HepG2 (cell line): ENCODE data around the gene MPST. TPM values are rescaled to one million over a fixed set of nuclear protein-coding genes. Genes with fewer than 3 reads are reported as not detected.

Experiments used
- ATAC-seq: fragments of 200-7000 bp; cut with Tn5 transposase; 3 replicates; pipeline ENCODE4 v1.9.1; 2020; ENCODE audit warnings: mild to moderate bottlenecking, moderate library complexity
- BruUV-seq: library from RNA; stranded (reverse); fragments of 400-500 nt; replicated peaks from 2 replicates; lab custom pipeline; 2021; lab: Mats Ljungman, UMichigan
- CTCF ChIA-PET: fragments of 300-600 bp; formaldehyde crosslinking; extraction: SDS; loops from one replicate; lab custom pipeline; 2021; ENCODE audit warnings: low total read pairs, inconsistent platforms, low intra/inter-chr PET ratio; lab: Yijun Ruan, JAX
- POLR2A ChIA-PET: fragments of 350-600 bp; sonication (Branson Sonifier 250); formaldehyde crosslinking; loops from one replicate; lab custom pipeline; 2020; ENCODE audit warnings: antibody characterized with exemption, inconsistent platforms; lab: Yijun Ruan, JAX
- DNase-seq: peaks from one replicate; pipeline ENCODE4 v3.0.0-alpha.2; 2015; ENCODE audit warnings: low spot score
- FAIRE-seq: peaks from 3 replicates; lab custom pipeline; 2011; peaks lifted over from hg19 to GRCh38; lab: Jason Lieb, UNC
- H2AFZ ChIP-seq: one replicate; pipeline ENCODE4 v1.6.1; 2011; ENCODE audit warnings: low read length, inconsistent platforms
- H3K27ac ChIP-seq: fragments of 300-600 bp; 3 replicates; pipeline ENCODE4 v1.8.0; 2011; ENCODE audit warnings: mixed run types, mild to moderate bottlenecking, mixed read lengths, low read length, inconsistent platforms; ENCODE audit not compliant: insufficient read depth; ENCODE audit errors: extremely low read length
- H3K27me3 ChIP-seq, 2 experiments: fragments of 200-600 bp in 1 of 2; 2 replicates in 1 of 2; 3 replicates in 1 of 2; pipeline versions ENCODE4 v1.6.0 to v1.8.0; 2011; ENCODE audit warnings: low read length in 2 of 2, mild to moderate bottlenecking in 2 of 2, moderate library complexity in 2 of 2, inconsistent platforms in 1 of 2; ENCODE audit not compliant: insufficient read depth in 2 of 2, control insufficient read depth in 1 of 2
- H3K36me3 ChIP-seq, 2 experiments: fragments of 200-600 bp in 1 of 2; replicated peaks in 1 of 2; 2 replicates in 1 of 2; 3 replicates in 1 of 2; pipeline versions ENCODE4 v1.5.1 to v1.8.0; 2011; ENCODE audit warnings: low read length in 2 of 2, inconsistent platforms in 1 of 2; ENCODE audit not compliant: insufficient read depth in 2 of 2, control insufficient read depth in 1 of 2
- H3K4me1 ChIP-seq: 2 replicates; pipeline ENCODE4 v1.5.1; 2012; ENCODE audit warnings: low read length, inconsistent platforms; ENCODE audit not compliant: insufficient read depth
- H3K4me2 ChIP-seq: 2 replicates; pipeline ENCODE4 v1.6.0; 2011; ENCODE audit warnings: low read depth, low read length, inconsistent platforms
- H3K4me3 ChIP-seq, 3 experiments: fragments of 200-600 bp in 1 of 3; sonication (generic), shearing (Covaris generic) in 1 of 3; replicated peaks in 1 of 3; 2 replicates each; pipeline ENCODE4 v1.5.1; 2011 to 2016; ENCODE audit warnings: low read length in 3 of 3, inconsistent platforms in 2 of 3, low read depth in 2 of 3, mild to moderate bottlenecking in 2 of 3, control low read depth in 1 of 3, mixed read lengths in 1 of 3; ENCODE audit not compliant: insufficient read depth in 1 of 3
- H3K79me2 ChIP-seq: one replicate; pipeline ENCODE4 v1.6.1; 2011; ENCODE audit warnings: low read length, inconsistent platforms; ENCODE audit not compliant: insufficient read depth
- H3K9ac ChIP-seq: 2 replicates; pipeline ENCODE4 v1.6.0; 2011; ENCODE audit warnings: mild to moderate bottlenecking, low read depth, low read length, inconsistent platforms; ENCODE audit not compliant: insufficient read depth
- H3K9me3 ChIP-seq: 2 replicates; pipeline ENCODE4 v1.5.1; 2012; ENCODE audit warnings: mild to moderate bottlenecking, low read length
- H4K20me1 ChIP-seq: 2 replicates; pipeline ENCODE4 v1.6.0; 2011; ENCODE audit warnings: inconsistent platforms, mild to moderate bottlenecking, low read length, moderate library complexity; ENCODE audit not compliant: insufficient read depth
- HHEX ChIP-seq: IDR thresholded peaks from 2 replicates; pipeline ENCODE4 v1.6.1; 2016; ENCODE audit warnings: control low read depth
- MEIS2 ChIP-seq: sonication (generic); formaldehyde crosslinking; IDR thresholded peaks from 2 replicates; pipeline ENCODE4 v1.9.0; 2021; ENCODE audit warnings: mild to moderate bottlenecking, missing genetic modification reagents
- RELA ChIP-seq: sonication (generic); formaldehyde crosslinking; IDR thresholded peaks from 2 replicates; pipeline ENCODE4 v1.4.0; 2020; ENCODE audit warnings: missing genetic modification reagents
- RFX3 ChIP-seq: IDR thresholded peaks from 2 replicates; pipeline ENCODE4 v1.6.1; 2016; ENCODE audit warnings: missing biosample characterization, missing genetic modification reagents
- SIN3A ChIP-seq: IDR thresholded peaks from 2 replicates; pipeline ENCODE4 v1.6.1; 2011; ENCODE audit warnings: low read depth, mild to moderate bottlenecking, control low read depth, low read length, borderline replicate concordance
- ZNF251 ChIP-seq: sonication (generic); formaldehyde crosslinking; IDR thresholded peaks from 2 replicates; pipeline ENCODE4 v1.9.0; 2021; ENCODE audit warnings: mild to moderate bottlenecking, missing genetic modification reagents
- whole genome bisulfite sequencing: methylation state at CpG from one replicate; pipeline ENCODE4 v1.1.6; 2017; ENCODE audit warnings: low lambda C conversion rate; 5-methylcytosine and 5-hydroxymethylcytosine counted together
- in situ Hi-C: cut with HindIII; loops from 2 replicates; pipeline ENCODE4 v1.10.0; 2017; ENCODE audit warnings: low pct_unique_long_range_greater_than_20kb; ENCODE audit not compliant: extremely low pct_ligation_motif_present
- intact Hi-C: fragments of 100-400 bp; cut with micrococcal nuclease; formaldehyde crosslinking; loops from one replicate; pipeline ENCODE4 v1.10.0; 2022; ENCODE audit not compliant: unreplicated experiment
- polyA plus RNA-seq, 8 experiments: library from polyadenylated mRNA; depleted of rRNA in 3 of 8; stranded (reverse) in 7 of 8; unstranded in 1 of 8; fragments of >200 nt; fragmentation: Illumina TruSeq in 4 of 8; extraction: Trizol in 4 of 8; gene quantifications; 2 replicates each; pipeline versions ENCODE4 v1.2.1 to v1.2.3, GENCODE V29; 2011 to 2016; ENCODE audit warnings: low read depth in 4 of 8, missing spikeins in 1 of 8, mixed read lengths in 1 of 8; ENCODE audit not compliant: insufficient read depth in 1 of 8
- total RNA-seq, 5 experiments: library from RNA; depleted of rRNA; stranded (reverse); fragments of >200 nt; fragmentation: Illumina TruSeq; extraction: Trizol; gene quantifications; 2 replicates each; pipeline ENCODE4 v1.2.3, GENCODE V29; 2016; ENCODE audit warnings: low read depth in 1 of 5
- TF ChIP-seq, protein P1 (sequence below): sonication (generic); formaldehyde crosslinking; IDR thresholded peaks from 2 replicates; pipeline ENCODE4 v1.4.0; 2020; ENCODE audit warnings: missing genetic modification reagents
- TF ChIP-seq, protein P2 (sequence below): sonication (generic); formaldehyde crosslinking; IDR thresholded peaks from 2 replicates; pipeline ENCODE4 v1.8.0; 2022; ENCODE audit warnings: mild to moderate bottlenecking, missing genetic modification reagents, borderline replicate concordance
- TF ChIP-seq, protein P3 (sequence below): sonication (generic); formaldehyde crosslinking; IDR thresholded peaks from 2 replicates; pipeline ENCODE4 v1.4.0; 2020; ENCODE audit warnings: missing genetic modification reagents, mild to moderate bottlenecking, borderline replicate concordance

Gene MPST
- total and polyA plus RNA-seq, 2 of the 13 experiments (the other 11 are each of a cell fraction or from before 2014, with no cell fraction given): 133 to 141 TPM

DNA sequence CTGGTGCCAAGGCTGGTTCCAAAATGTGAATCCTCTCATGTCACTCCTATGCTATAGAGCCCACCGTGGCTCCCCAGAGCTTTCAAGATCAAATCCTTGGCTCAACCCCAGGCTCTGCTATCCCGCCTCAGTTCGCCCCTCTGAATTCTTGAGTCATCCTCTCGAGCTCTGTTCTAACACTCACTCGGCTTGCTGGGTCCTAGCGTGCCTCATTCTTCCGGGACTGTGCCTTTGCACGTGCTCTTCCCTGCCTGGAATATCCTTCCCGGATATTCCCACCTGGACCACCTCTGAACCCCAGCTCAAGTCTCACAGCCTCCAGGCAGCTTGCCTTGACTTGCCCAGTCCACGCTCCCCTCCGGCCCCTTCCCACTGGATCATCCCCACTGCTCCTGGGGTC is 45.0 kb downstream of the MPST start:
- TF ChIP-seq, protein P1, sequence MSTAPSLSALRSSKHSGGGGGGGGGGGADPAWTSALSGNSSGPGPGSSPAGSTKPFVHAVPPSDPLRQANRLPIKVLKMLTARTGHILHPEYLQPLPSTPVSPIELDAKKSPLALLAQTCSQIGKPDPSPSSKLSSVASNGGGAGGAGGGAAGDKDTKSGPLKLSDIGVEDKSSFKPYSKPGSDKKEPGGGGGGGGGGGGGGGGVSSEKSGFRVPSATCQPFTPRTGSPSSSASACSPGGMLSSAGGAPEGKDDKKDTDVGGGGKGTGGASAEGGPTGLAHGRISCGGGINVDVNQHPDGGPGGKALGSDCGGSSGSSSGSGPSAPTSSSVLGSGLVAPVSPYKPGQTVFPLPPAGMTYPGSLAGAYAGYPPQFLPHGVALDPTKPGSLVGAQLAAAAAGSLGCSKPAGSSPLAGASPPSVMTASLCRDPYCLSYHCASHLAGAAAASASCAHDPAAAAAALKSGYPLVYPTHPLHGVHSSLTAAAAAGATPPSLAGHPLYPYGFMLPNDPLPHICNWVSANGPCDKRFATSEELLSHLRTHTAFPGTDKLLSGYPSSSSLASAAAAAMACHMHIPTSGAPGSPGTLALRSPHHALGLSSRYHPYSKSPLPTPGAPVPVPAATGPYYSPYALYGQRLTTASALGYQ (CRISPR knock-in tag): no peak
- TF ChIP-seq, protein P2, sequence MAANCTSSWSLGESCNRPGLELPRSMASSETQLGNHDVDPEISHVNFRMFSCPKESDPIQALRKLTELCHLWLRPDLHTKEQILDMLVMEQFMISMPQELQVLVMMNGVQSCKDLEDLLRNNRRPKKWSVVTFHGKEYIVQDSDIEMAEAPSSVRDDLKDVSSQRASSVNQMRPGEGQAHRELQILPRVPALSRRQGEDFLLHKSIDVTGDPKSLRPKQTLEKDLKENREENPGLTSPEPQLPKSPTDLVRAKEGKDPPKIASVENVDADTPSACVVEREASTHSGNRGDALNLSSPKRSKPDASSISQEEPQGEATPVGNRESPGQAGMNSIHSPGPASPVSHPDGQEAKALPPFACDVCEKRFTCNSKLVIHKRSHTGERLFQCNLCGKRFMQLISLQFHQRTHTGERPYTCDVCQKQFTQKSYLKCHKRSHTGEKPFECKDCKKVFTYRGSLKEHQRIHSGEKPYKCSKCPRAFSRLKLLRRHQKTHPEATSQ: no peak
- no peak for TF ChIP-seq HHEX (CRISPR knock-in tag)
- TF ChIP-seq SIN3A: no peak
- no peak for TF ChIP-seq ZNF251 (CRISPR knock-in tag)
- no peak for TF ChIP-seq RELA (CRISPR knock-in tag)
- no peak for TF ChIP-seq MEIS2
- TF ChIP-seq, protein P3, sequence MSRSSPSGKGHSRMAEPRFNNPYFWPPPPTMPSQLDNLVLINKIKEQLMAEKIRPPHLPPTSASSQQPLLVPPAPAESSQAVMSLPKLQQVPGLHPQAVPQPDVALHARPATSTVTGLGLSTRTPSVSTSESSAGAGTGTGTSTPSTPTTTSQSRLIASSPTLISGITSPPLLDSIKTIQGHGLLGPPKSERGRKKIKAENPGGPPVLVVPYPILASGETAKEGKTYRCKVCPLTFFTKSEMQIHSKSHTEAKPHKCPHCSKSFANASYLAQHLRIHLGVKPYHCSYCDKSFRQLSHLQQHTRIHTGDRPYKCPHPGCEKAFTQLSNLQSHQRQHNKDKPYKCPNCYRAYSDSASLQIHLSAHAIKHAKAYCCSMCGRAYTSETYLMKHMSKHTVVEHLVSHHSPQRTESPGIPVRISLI (CRISPR knock-in tag): no peak
- TF ChIP-seq RFX3 (CRISPR knock-in tag): no peak
- TF ChIP-seq, all 625 proteins: peak for 0
- ChIA-PET CTCF (no interaction called here), POLR2A (no interaction called here)
- Histone ChIP-seq H2AFZ (no peak overlapping the region), H3K27me3 (no peaks in the 10 kb centered on the region), H3K4me2 (no peak overlapping the region), H3K9me3 (no peaks in the 10 kb centered on the region), H4K20me1 (no peaks in the 10 kb centered on the region), H3K79me2 (no peaks in the 10 kb centered on the region), H3K36me3 (no peaks in the 10 kb centered on the region), H3K9ac (no peak overlapping the region), H3K27ac (no peak overlapping the region), H3K4me3 (no peak overlapping the region), H3K4me1 (peaks cover 19% of the 10 kb centered on the region)
- 65% methylated on average over 11 of the region's 11 CpGs for WGBS
- DNase-seq (no peak), FAIRE-seq (no peak), ATAC-seq (no peak)
- intact Hi-C loops: no loop called here
- in situ Hi-C loops: no loop called here
- no TSS peak for BruUV-seq
